GM19099 (cell line): ENCODE results near the gene OPRL1.

Experiments
- POLR2A ChIP-seq: IDR thresholded peaks from 3 replicates; pipeline ENCODE4 v1.6.1; 2011; ENCODE audit warnings: low read depth; ENCODE audit not compliant: insufficient read length; ENCODE audit errors: extremely low read depth

The OPRL1 gene

DNA sequence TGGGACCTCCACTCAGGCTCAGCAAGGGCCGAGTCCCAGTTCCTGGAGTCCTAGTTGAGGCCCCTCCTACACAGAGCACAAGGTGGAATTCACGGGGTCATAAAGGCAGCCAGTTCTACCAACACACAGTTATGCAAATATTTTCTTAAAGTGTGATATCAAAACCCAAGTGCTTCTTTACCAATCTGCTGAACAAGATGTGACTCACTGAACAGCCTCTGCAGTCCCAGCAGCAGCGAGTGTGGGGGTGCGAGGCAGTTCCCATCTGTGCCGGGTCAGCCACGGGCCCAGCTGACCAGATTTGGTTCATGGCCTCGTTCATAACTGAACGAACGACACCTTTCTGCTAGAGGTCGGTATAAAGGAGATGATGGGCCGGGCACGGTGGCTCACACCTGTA is 21.3 kb upstream of the OPRL1 start:
- no peak for TF ChIP-seq POLR2A

GRCh38 chr20:64062276-64062595 is 17.6 kb upstream of the OPRL1 start:
- TF ChIP-seq POLR2A: no peak

DNA sequence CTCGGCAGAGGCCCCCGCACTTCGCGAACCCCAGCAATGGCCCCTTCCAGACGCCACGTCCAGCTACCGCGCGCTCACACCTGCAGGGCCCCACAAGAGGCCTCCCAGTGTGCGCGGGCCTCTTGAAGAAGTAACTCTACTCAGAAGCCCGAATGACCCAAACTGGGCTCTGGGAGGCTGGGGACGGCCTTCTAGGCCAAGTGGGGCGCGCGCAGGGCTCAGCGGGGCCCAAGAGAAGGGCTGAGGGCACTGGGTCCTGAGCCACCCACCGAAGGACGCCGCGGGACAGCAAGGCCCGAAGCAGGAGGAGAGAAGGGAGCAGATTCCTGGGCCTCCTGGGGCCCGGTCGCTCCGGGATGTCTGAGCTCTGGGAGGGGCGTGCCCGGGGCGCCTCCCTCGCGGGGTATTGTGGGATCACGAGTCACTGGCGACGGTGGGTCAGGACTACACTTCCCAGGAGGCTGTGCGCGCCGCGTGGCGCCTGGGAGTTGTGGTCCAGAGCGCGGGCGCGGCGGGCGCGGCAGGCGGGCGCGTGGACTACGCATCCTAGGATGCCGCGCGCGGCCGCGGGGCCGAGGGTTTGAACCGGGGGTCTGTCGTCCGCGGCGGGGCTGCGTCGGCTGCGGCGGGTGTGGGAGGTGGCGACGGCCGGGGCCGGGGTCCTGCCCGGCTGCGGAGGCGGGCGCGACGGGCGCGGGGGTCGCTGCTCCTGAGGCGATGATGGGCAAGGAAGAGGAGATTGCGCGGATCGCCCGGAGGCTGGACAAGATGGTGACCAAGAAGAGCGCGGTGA is 17.1 kb upstream of the OPRL1 start, which contains the start of gene TCEA2:
Gene TCEA2 (plus strand): TSS at position 603 of the 793 bp plus-strand sequence. CDS start 115 bp downstream, at position 718.
- TF ChIP-seq POLR2A: peak; percentile 68

DNA sequence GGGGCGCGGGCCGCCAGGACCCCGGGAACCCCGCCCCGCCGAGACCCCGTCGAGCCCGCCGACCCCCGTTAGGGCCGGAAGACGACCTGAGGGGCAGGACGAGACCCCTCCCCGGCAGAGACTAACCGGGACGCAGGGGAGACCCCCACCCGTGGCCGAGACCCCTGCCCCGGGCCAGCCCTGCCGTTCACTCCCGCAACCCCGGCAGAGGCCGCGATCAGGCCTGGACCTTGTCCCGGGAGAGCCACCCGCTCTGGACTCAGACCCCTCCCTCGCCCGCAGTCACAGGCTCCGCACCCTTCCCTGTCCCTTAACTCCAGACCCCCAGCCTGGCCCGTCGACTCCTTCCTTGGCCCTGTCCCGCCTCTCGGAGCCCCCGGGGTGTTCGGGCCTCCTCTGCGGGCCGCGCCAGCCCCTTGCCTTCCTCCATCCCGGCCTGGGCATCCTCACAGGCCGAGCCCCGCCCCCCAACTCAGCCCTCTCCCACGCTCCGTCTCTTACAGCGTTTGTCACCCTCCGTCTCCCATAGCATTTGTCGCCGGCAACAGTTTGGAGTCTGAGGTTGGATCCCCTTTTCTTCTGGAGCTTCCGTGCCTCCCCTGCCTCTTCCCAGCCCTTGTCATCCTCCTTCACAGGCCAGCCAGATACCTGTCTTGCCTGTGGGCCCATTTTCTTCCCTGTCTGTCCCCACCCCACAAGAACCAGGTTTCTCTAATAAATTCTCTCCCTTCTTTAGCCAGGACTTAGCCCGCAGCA is 16.3 kb upstream of the OPRL1 start:
- no peak for TF ChIP-seq POLR2A

- TF ChIP-seq POLR2A: no peak
These were observed 15.7 kb upstream of the OPRL1 start for GRCh38 chr20:64064145-64064698.

- no peak for TF ChIP-seq POLR2A
These were observed 14.6 kb upstream of the OPRL1 start for GRCh38 chr20:64065062-64065973.

DNA sequence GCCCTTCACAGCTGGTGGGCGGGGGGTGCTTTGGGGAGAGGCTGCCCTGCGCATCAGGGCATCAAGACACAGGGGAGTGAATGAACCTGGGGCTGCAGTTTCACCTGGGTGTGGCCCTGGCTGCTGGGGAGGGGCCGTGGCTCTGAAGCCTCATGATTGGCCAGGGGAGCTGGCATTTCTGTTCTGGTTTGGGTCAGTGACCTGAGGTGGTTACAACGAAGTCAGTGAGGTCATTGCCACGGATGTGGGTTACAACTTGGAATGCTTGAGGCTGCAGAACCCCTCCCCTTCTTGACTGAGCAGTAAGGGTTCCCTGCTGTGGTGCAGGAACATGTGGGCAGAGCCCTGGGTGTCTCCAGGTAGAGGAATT is 13.9 kb upstream of the OPRL1 start:
- TF ChIP-seq POLR2A: peak; percentile 46

GRCh38 chr20:64067005-64067632 is 12.8 kb upstream of the OPRL1 start:
- no peak for TF ChIP-seq POLR2A

- TF ChIP-seq POLR2A: no peak
These were observed 12.1 kb upstream of the OPRL1 start for GRCh38 chr20:64067733-64068307.

GRCh38 chr20:64068386-64069208 is 11.3 kb upstream of the OPRL1 start:
- no peak for TF ChIP-seq POLR2A

DNA sequence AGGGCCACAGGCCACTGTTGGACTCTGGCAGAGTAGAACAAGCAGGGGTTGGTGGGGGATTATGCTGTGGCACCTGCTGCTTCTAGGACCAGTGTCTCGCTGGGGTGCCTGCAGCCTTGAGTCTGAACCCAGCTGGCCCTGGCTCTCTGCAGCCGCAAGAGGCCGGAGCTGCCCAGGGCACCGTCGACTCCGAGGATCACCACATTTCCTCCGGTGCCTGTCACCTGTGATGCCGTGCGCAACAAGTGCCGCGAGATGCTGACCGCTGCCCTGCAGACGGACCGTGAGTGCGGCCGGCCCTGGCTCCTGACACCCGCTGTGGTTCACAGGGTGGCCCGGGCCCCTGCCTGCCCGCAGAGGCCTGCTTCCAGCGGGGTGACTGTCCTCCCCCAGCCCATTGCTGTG is 10.7 kb upstream of the OPRL1 start:
- no peak for TF ChIP-seq POLR2A

GRCh38 chr20:64069614-64070243 is 10.2 kb upstream of the OPRL1 start:
- no peak for TF ChIP-seq POLR2A
